AG20443 (cell line): ENCODE measurements around the gene ZNF444.
"Not testable (repeated sequence)": the region's sequence is repeated elsewhere in the genome, so short reads cannot be mapped to it uniquely, and the experiment has no call there.

ENCODE experiments used
- DNase-seq: peaks from one replicate; pipeline ENCODE4 v3.0.0; 2012; ENCODE audit warnings: low spot score, mixed read lengths

ZNF444 gene

GRCh38 chr19:56147307-56147706 lies 6.2 kb downstream of the ZNF444 start:
- no peak for DNase-seq

- no peak for DNase-seq
Measured at GRCh38 chr19:56148096-56148495, 7.0 kb downstream of the ZNF444 start.

- not testable (repeated sequence) for DNase-seq
Measured at GRCh38 chr19:56148955-56149655, 8.0 kb downstream of the ZNF444 start.

GRCh38 chr19:56149656-56150038 lies 8.6 kb downstream of the ZNF444 start:
- DNase-seq = no peak

- no peak for DNase-seq
Measured at GRCh38 chr19:56150358-56150757, 9.3 kb downstream of the ZNF444 start.

- DNase-seq = no peak
Measured at GRCh38 chr19:56152644-56153043, 11.6 kb downstream of the ZNF444 start.

- no peak for DNase-seq
Measured at GRCh38 chr19:56153507-56153906, 12.4 kb downstream of the ZNF444 start.

- no peak for DNase-seq
Measured at GRCh38 chr19:56155124-56155687, 14.1 kb downstream of the ZNF444 start.

GRCh38 chr19:56156768-56157167 lies 15.7 kb downstream of the ZNF444 start:
- DNase-seq = no peak

GRCh38 chr19:56158170-56158757 lies 17.2 kb downstream of the ZNF444 start:
- no peak for DNase-seq

GRCh38 chr19:56159009-56159559 lies 18.0 kb downstream of the ZNF444 start:
- DNase-seq = no peak

- DNase-seq = no peak
Measured at GRCh38 chr19:56159622-56160271, 18.7 kb downstream of the ZNF444 start.

- DNase-seq = no peak
Measured at GRCh38 chr19:56161534-56161933, 20.4 kb downstream of the ZNF444 start.

GRCh38 chr19:56162258-56162657 lies 21.2 kb downstream of the ZNF444 start:
- no peak for DNase-seq

GRCh38 chr19:56163097-56163496 lies 22.0 kb downstream of the ZNF444 start:
- no peak for DNase-seq

- no peak for DNase-seq
Measured at GRCh38 chr19:56167064-56167578, 26.0 kb downstream of the ZNF444 start.

- no peak for DNase-seq
Measured at GRCh38 chr19:56170261-56170660, 29.2 kb downstream of the ZNF444 start.

- no peak for DNase-seq
Measured at GRCh38 chr19:56174086-56174485, 33.0 kb downstream of the ZNF444 start.

- no peak for DNase-seq
Measured at GRCh38 chr19:56174550-56174949, 33.5 kb downstream of the ZNF444 start.

GRCh38 chr19:56175861-56176307 lies 34.8 kb downstream of the ZNF444 start, which contains the start of gene GALP:
GALP (plus strand) TSS chr19:56176008; CDS start chr19:56177109, 1,101 bp downstream.
- DNase-seq = not testable (repeated sequence)

GRCh38 chr19:56176310-56176709 lies 35.2 kb downstream of the ZNF444 start:
- not testable (repeated sequence) for DNase-seq

GRCh38 chr19:56176881-56177280 lies 35.8 kb downstream of the ZNF444 start:
- no peak for DNase-seq
